ENCODE data around the gene SLC6A12. TPM values are rescaled to one million over a fixed set of nuclear protein-coding genes. Genes with fewer than 3 reads are reported as not detected.

Gene SLC6A12
- total and polyA plus RNA-seq, 11 donors: 0.11 to 3.8 (median 0.86) TPM; not detected in 1

- TF ChIP-seq, protein P1, sequence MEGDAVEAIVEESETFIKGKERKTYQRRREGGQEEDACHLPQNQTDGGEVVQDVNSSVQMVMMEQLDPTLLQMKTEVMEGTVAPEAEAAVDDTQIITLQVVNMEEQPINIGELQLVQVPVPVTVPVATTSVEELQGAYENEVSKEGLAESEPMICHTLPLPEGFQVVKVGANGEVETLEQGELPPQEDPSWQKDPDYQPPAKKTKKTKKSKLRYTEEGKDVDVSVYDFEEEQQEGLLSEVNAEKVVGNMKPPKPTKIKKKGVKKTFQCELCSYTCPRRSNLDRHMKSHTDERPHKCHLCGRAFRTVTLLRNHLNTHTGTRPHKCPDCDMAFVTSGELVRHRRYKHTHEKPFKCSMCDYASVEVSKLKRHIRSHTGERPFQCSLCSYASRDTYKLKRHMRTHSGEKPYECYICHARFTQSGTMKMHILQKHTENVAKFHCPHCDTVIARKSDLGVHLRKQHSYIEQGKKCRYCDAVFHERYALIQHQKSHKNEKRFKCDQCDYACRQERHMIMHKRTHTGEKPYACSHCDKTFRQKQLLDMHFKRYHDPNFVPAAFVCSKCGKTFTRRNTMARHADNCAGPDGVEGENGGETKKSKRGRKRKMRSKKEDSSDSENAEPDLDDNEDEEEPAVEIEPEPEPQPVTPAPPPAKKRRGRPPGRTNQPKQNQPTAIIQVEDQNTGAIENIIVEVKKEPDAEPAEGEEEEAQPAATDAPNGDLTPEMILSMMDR (IDR thresholded peaks at IDR 0.05): no peak
- TF ChIP-seq POLR2A (IDR thresholded peaks at IDR 0.05): no peak
- intact Hi-C loops (cut with DNase I): no loop called here
- DNase-seq (no peak), ATAC-seq (no peak)
- Histone ChIP-seq H3K9me3 (no peaks in the 10 kb centered on the region), H3K27me3 (no peaks in the 10 kb centered on the region), H3K4me1 (peaks cover 0 to 23% (median 7%) of the 10 kb centered on the region in 12 donors), H3K4me3 (no peak overlapping the region), H3K36me3 (peaks cover 0 to 14% (median 0%) of the 10 kb centered on the region in 9 donors), H3K27ac (no peak overlapping the region)
- 93 to 97% (median 94%) methylated on average over 23 to 26 of the region's 26 CpGs for WGBS, 4 donors
Observed at GRCh38 chr12:163406-163986, 50.5 kb downstream of the SLC6A12 start.

DNA sequence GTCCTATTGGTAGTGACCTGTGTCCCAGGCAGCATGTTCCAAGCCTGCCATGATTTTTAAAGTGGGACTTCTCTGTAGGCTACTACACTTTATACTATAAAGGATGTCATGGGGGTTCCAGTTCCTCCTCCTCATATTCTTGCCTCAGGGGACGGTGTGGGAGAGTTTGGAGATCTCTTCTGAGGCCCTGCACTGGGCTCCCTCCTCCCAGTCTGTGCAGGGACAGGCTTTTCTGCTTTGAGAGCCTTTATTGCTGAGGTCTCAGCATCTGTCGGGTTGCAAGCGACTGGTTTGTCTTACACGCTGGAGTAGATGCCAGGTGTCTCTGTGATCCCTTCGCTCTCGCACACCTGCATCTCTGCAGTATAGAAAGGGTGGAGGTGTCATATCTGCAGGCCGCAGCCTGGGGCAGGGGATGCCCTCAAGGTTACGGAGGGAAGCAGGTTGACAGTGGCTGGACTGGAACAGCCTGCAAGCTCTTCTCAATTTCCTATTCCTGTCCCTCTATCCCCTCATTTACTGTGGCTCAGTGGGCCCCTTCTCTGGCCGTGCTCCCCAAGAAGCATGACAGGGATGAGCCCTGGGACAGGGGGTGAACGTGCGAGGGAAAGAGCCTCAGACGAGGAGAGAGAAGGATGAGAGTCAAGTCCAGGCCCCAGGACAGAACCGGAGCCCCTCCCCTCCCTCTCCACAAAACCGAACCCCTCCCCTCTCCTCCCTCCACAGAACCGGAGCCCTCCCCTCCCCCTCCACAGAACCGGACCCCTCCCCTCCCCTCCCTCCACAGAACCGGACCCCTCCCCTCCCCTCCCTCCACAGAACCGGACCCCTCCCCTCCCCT lies 51.3 kb downstream of the SLC6A12 start:
- 80 to 83% (median 82%) methylated on average over 14 to 18 of the region's 18 CpGs for WGBS, 4 donors
- H3K9me3 ChIP-seq: no peaks in the 10 kb centered on the region
- no peaks in the 10 kb centered on the region for H3K27me3 ChIP-seq
- H3K4me3 ChIP-seq: no peak overlapping the region
- DNase-seq (peak in 1 of 5 donors; percentile 32), ATAC-seq (no peak)
- peaks cover 0 to 17% (median 0%) of the 10 kb centered on the region in 9 donors for H3K36me3 ChIP-seq
- H3K27ac ChIP-seq: no peak overlapping the region
- peaks cover 0 to 16% (median 5%) of the 10 kb centered on the region in 12 donors for H3K4me1 ChIP-seq
- intact Hi-C loops (cut with DNase I): no loop called here
- no peak for TF ChIP-seq POLR2A (IDR thresholded peaks at IDR 0.05)
- TF ChIP-seq, protein P1 (IDR thresholded peaks at IDR 0.05): no peak

DNA sequence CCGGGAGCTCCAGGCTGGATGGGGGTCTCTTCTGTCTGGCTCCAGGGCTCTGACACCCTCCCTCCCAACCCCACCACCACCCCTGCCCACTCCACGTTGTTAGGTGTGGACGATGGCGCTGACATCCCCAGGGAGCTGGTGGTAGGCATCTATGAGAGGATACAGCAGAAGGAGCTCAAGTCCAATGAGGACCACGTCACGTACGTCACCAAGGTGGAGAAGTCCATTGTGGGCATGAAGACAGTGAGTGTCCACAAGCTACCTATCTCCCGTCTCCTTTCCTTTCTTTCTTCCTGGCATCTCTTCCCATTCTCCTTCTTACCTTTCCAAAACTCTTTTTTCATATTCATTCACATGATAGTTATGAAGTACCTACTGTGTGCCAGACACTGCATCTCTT lies 52.1 kb downstream of the SLC6A12 start:
- Histone ChIP-seq H3K27ac (no peak overlapping the region), H3K9me3 (no peaks in the 10 kb centered on the region), H3K36me3 (peaks cover 0 to 17% (median 0%) of the 10 kb centered on the region in 9 donors), H3K4me3 (no peak overlapping the region), H3K4me1 (peaks cover 0 to 8% (median 0%) of the 10 kb centered on the region in 12 donors), H3K27me3 (no peaks in the 10 kb centered on the region)
- intact Hi-C loops (cut with DNase I): no loop called here
- ATAC-seq (no peak), DNase-seq (peak in 1 of 5 donors; percentile 40)
- 87 to 97% (median 90%) methylated on average over 8 of the region's 8 CpGs for WGBS, 4 donors
- TF ChIP-seq POLR2A (IDR thresholded peaks at IDR 0.05): no peak
- TF ChIP-seq, protein P1 (IDR thresholded peaks at IDR 0.05): no peak

GRCh38 chr12:160858-161257 lies 53.1 kb downstream of the SLC6A12 start:
- Histone ChIP-seq H3K36me3 (peaks cover 0 to 12% (median 0%) of the 10 kb centered on the region in 9 donors), H3K9me3 (no peaks in the 10 kb centered on the region), H3K27ac (no peak overlapping the region), H3K27me3 (no peaks in the 10 kb centered on the region), H3K4me1 (no peaks in the 10 kb centered on the region), H3K4me3 (no peak overlapping the region)
- ATAC-seq (no peak), DNase-seq (no peak)
- intact Hi-C loops (cut with DNase I): no loop called here
- 74 to 82% (median 82%) methylated on average over 9 of the region's 9 CpGs for WGBS, 4 donors
- no peak for TF ChIP-seq POLR2A (IDR thresholded peaks at IDR 0.05)
- TF ChIP-seq, protein P1 (IDR thresholded peaks at IDR 0.05): no peak

Data from heart left ventricle (tissue), 16 donors.